HEK293T (cell line): ENCODE measurements around the gene TMEM171.
A peak's percentile ranks its signal among the peaks of the same experiment; 100 is the strongest.

Experiments
- CTCF ChIA-PET: fragments of 350-600 bp; formaldehyde crosslinking; extraction: SDS; loops from one replicate; lab custom pipeline; 2021; ENCODE audit warnings: antibody characterized with exemption, inconsistent platforms; lab: Yijun Ruan, JAX
- POLR2A ChIA-PET: fragments of 350-600 bp; formaldehyde crosslinking; extraction: SDS; loops from one replicate; lab custom pipeline; 2020; ENCODE audit warnings: antibody characterized with exemption, inconsistent platforms; lab: Yijun Ruan, JAX
- DNase-seq: peaks from one replicate; pipeline ENCODE4 v3.0.0; 2012; ENCODE audit warnings: mixed read lengths; ENCODE audit errors: extremely low spot score
- ARNT ChIP-seq: fragments of 450-650 bp; IDR thresholded peaks from 2 replicates; pipeline ENCODE4 v1.6.1; 2017; ENCODE audit warnings: mild to moderate bottlenecking
- BHLHE40 ChIP-seq: fragments of 450-650 bp; IDR thresholded peaks from 2 replicates; pipeline ENCODE4 v1.6.1; 2016; ENCODE audit warnings: mild to moderate bottlenecking, moderate library complexity, borderline replicate concordance
- CTBP1 ChIP-seq: fragments of 450-650 bp; IDR thresholded peaks from 2 replicates; pipeline ENCODE4 v1.6.1; 2016; ENCODE audit warnings: borderline replicate concordance
- ELF4 ChIP-seq: fragments of 450-650 bp; IDR thresholded peaks from 2 replicates; pipeline ENCODE4 v1.6.1; 2017; ENCODE audit warnings: antibody characterized with exemption
- FOXA1 ChIP-seq: fragments of 450-650 bp; IDR thresholded peaks from 2 replicates; pipeline ENCODE4 v1.6.1; 2016; ENCODE audit warnings: mild to moderate bottlenecking
- FOXK2 ChIP-seq: fragments of 450-650 bp; IDR thresholded peaks from 2 replicates; pipeline ENCODE4 v1.6.1; 2016; ENCODE audit warnings: mild to moderate bottlenecking
- FOXM1 ChIP-seq: fragments of 450-650 bp; IDR thresholded peaks from 2 replicates; pipeline ENCODE4 v1.6.1; 2017; ENCODE audit warnings: mild to moderate bottlenecking, borderline replicate concordance
- HDGF ChIP-seq: fragments of 450-650 bp; IDR thresholded peaks from 2 replicates; pipeline ENCODE4 v1.6.1; 2017; ENCODE audit warnings: antibody characterized with exemption, borderline replicate concordance
- L3MBTL2 ChIP-seq: fragments of 450-650 bp; conservative IDR thresholded peaks from 2 replicates; pipeline ENCODE4 v1.6.1; 2016; ENCODE audit warnings: mild to moderate bottlenecking
- LEF1 ChIP-seq: fragments of 450-650 bp; IDR thresholded peaks from 2 replicates; pipeline ENCODE4 v1.6.1; 2017; ENCODE audit warnings: mild to moderate bottlenecking, borderline replicate concordance
- NFRKB ChIP-seq: fragments of 450-650 bp; IDR thresholded peaks from 2 replicates; pipeline ENCODE4 v1.6.1; 2016; ENCODE audit warnings: mild to moderate bottlenecking, moderate library complexity
- SP1 ChIP-seq: fragments of 450-650 bp; IDR thresholded peaks from 2 replicates; pipeline ENCODE4 v1.6.1; 2017
- SUZ12 ChIP-seq: fragments of 450-650 bp; IDR thresholded peaks from 2 replicates; pipeline ENCODE4 v1.6.1; 2016; ENCODE audit warnings: mild to moderate bottlenecking
- TARDBP ChIP-seq: fragments of 450-650 bp; IDR thresholded peaks from 2 replicates; pipeline ENCODE4 v1.6.1; 2016
- ZNF384 ChIP-seq: fragments of 450-650 bp; IDR thresholded peaks from 2 replicates; pipeline ENCODE4 v1.6.1; 2016
- TF ChIP-seq, protein P1 (sequence below): fragments of 450-650 bp; IDR thresholded peaks from 2 replicates; pipeline ENCODE4 v1.6.1; 2016

TMEM171 gene

DNA sequence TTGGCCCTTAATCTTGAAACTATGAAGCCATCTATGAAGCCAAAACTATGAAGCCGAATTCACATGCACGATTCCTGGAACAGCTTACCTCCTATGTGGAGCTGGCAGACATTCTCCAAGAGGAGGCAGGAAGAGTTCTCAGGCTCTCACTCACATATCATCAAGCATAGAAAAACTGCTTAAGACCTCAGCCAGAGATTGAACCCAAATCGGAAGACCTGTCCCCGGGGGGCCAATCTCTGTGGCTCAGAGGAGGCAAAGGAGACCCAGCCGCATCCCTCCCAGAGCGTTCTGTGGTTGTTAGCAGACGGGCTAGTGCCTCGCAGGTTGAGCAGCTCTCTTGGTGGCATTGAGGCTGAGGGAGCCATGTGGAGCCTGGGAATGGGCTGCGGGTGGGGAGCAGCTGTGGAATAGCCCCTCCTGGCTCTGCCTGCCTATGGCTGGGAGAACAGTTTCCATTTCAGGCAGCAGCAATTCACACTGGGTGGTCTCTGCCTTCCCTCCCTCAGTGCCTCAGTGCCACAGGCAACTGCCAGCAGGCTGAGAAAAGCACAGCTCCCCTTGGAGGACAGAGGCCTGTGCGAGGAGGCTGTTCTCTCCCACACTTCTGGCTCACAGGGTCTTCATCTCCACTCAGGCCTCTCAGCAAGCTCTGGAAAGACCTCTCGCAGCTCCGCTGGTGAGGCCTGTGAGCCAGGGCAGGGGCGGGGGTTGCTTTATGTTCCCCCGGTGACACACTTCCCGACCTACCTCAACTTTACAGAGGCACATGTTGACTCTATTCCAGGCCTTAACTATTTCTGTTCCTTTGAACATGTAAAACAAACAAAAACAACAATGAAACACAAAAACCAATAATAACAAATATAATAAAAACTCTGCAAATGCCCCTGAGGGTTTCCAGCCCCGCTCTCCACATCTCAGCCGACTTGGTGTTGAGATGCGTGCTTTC is 35.2 kb downstream of the TMEM171 start:
- CTCF ChIA-PET = interaction anchor here (0.5 kb wide), 1 partner anchor 893 kb away, joined by 3 read pairs; no protein-coding TSS in a partner anchor
- TF ChIP-seq FOXA1 = no peak
- TF ChIP-seq L3MBTL2 = no peak
- no peak for TF ChIP-seq ELF4
- TF ChIP-seq ZNF384 = no peak
- TF ChIP-seq SUZ12 = no peak
- no peak for TF ChIP-seq LEF1
- TF ChIP-seq HDGF = no peak
- TF ChIP-seq, protein P1, sequence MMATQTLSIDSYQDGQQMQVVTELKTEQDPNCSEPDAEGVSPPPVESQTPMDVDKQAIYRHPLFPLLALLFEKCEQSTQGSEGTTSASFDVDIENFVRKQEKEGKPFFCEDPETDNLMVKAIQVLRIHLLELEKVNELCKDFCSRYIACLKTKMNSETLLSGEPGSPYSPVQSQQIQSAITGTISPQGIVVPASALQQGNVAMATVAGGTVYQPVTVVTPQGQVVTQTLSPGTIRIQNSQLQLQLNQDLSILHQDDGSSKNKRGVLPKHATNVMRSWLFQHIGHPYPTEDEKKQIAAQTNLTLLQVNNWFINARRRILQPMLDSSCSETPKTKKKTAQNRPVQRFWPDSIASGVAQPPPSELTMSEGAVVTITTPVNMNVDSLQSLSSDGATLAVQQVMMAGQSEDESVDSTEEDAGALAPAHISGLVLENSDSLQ = no peak
- no peak for TF ChIP-seq CTBP1
- no peak for TF ChIP-seq ARNT
- TF ChIP-seq FOXK2 = no peak
- TF ChIP-seq FOXM1 = no peak
- no peak for TF ChIP-seq BHLHE40
- TF ChIP-seq NFRKB = no peak
- TF ChIP-seq SP1 = no peak
- TF ChIP-seq TARDBP = no peak
- POLR2A ChIA-PET = no interaction called here
- no peak for DNase-seq

DNA sequence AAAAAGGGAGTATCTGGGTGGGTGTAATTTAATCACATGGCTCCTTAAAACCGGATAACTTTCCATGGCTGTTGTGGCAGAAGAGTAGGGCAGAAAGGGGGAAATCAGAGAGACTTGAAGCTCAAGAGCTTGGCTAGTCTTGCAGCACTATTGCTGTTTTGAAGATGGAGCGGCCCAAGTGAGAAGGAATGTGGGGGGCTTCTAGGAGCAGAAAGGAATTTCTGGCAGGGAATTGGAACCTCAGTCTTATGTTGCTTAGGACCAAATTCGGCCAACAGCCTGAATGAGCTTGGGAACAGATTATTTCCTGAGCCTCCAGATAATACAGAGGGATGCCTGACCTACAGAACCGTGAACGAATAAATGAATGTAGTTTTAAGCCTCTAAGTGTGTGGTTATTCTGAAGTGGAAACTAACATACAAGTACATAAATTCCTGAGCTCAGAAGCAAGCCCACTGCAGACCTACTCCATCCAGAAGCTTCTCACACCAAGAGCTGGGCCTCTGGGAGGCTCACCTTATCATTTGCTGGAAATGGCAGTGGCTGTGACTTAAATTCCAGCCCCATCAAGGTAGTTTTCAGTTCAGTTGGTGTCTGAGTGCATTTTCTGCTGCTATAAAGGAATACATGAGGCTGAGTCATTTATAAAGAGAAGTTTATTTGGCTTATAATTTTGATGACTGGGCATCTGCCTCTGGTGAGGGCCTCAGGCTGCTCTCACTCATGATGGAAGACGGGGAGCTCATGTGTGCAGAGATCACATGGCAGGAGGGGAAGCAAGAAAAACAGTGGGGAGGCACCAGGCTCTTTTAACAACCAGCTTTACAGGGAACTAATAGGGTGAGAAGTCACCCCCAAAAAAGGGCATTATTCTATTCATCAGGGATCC is 37.3 kb downstream of the TMEM171 start:
- POLR2A ChIA-PET = no interaction called here
- CTCF ChIA-PET = no interaction called here
- no peak for DNase-seq
- no peak for TF ChIP-seq FOXA1
- no peak for TF ChIP-seq SP1
- TF ChIP-seq LEF1 = no peak
- no peak for TF ChIP-seq ARNT
- TF ChIP-seq BHLHE40 = no peak
- TF ChIP-seq FOXK2 = no peak
- no peak for TF ChIP-seq TARDBP
- TF ChIP-seq HDGF = no peak
- no peak for TF ChIP-seq FOXM1

GRCh38 chr5:73158313-73158712 is 37.9 kb downstream of the TMEM171 start:
- CTCF ChIA-PET = no interaction called here
- DNase-seq = no peak

GRCh38 chr5:73160239-73160671 is 39.9 kb downstream of the TMEM171 start:
- CTCF ChIA-PET = no interaction called here
- no peak for TF ChIP-seq FOXA1
- no peak for TF ChIP-seq NFRKB
- TF ChIP-seq ARNT = no peak
- TF ChIP-seq SP1 = no peak
- no peak for TF ChIP-seq SUZ12
- no peak for TF ChIP-seq HDGF
- TF ChIP-seq CTBP1 = no peak
- TF ChIP-seq TARDBP = no peak
- TF ChIP-seq FOXK2 = no peak
- TF ChIP-seq, protein P1 = no peak
- TF ChIP-seq L3MBTL2 = no peak
- TF ChIP-seq LEF1 = no peak
- no peak for TF ChIP-seq ELF4
- TF ChIP-seq BHLHE40 = no peak
- no peak for TF ChIP-seq FOXM1
- no peak for TF ChIP-seq ZNF384
- no peak for DNase-seq
- POLR2A ChIA-PET = no interaction called here

More at GRCh38 chr5:73158313-73158712, 37.9 kb downstream of the TMEM171 start:
- TF ChIP-seq ELF4 = no peak
- TF ChIP-seq TARDBP = no peak
- no peak for TF ChIP-seq FOXK2
- TF ChIP-seq FOXA1 = no peak
- POLR2A ChIA-PET = no interaction called here

DNA sequence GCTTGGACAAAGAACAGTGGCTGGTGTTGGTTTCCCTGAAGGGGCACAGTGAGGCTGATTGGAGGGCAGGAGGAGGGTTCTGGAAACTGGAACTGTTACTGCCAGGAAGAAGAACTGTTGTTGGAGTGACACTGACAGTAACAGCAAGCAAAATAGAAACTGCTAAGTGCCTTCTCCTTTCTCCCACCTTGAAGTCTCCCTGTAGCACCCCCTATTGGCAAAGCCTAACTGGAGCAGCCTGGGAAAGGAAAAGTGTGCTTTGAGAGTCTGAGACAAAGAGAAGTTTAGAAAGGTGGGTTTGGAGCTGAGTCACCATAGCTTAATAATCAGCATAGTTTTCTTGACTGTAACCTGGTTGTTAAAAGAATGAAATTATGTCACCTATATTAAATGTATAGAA is 50.1 kb downstream of the TMEM171 start:
- POLR2A ChIA-PET = no interaction called here
- peak; percentile 38 for DNase-seq
- CTCF ChIA-PET = interaction anchor here (0.5 to 1.5 kb wide), 6 partner anchors 9 to 255 kb away, joined by 3 to 5 read pairs (median 3); no protein-coding TSS in a partner anchor
- no peak for TF ChIP-seq L3MBTL2
- no peak for TF ChIP-seq ZNF384
- no peak for TF ChIP-seq ARNT

DNA sequence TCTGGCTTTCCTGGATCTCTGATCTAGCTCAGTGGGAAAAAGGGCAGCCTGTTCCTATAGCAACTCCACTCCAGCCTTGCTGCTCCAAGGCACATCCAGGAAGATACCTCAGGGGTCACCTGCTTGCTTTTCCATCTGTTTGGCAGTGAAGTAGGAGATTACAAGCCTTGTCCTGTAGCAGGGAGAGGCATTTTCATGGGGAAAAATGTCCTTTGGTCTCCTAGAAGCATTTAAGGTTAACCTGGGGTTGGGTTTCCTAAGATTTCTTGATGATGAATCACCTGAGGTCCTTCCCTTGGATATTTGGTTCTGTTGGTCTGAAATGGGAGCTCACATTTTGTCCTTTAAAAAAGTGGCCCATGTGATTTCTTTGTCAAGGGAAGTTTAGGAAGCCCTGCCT is 51.1 kb downstream of the TMEM171 start:
- CTCF ChIA-PET = interaction anchor here (0.7 to 1.1 kb wide), 4 partner anchors 45 to 212 kb away, joined by 3 to 4 read pairs (median 4); no protein-coding TSS in a partner anchor
- POLR2A ChIA-PET = no interaction called here

More for the DNA sequence above, 51.1 kb downstream of the TMEM171 start:
- no peak for TF ChIP-seq FOXK2
- TF ChIP-seq, protein P1 = no peak
- no peak for TF ChIP-seq ELF4
- no peak for TF ChIP-seq LEF1
- no peak for TF ChIP-seq FOXM1
- no peak for TF ChIP-seq CTBP1
- no peak for TF ChIP-seq BHLHE40
- TF ChIP-seq SUZ12 = no peak
- no peak for TF ChIP-seq FOXA1
- TF ChIP-seq ARNT = no peak
- no peak for TF ChIP-seq ZNF384
- TF ChIP-seq HDGF = no peak
- TF ChIP-seq TARDBP = no peak
- TF ChIP-seq NFRKB = no peak
- no peak for TF ChIP-seq SP1
- DNase-seq = no peak
